GM21737 (cell line): ENCODE results near the gene PTPRT.

Experiments
- ATAC-seq: cut with Tn5 transposase; IDR thresholded peaks from one replicate; pipeline ENCODE4 v1.9.1; 2021; ENCODE audit warnings: mild to moderate bottlenecking, moderate library complexity; ENCODE audit not compliant: unreplicated experiment

The PTPRT gene

DNA sequence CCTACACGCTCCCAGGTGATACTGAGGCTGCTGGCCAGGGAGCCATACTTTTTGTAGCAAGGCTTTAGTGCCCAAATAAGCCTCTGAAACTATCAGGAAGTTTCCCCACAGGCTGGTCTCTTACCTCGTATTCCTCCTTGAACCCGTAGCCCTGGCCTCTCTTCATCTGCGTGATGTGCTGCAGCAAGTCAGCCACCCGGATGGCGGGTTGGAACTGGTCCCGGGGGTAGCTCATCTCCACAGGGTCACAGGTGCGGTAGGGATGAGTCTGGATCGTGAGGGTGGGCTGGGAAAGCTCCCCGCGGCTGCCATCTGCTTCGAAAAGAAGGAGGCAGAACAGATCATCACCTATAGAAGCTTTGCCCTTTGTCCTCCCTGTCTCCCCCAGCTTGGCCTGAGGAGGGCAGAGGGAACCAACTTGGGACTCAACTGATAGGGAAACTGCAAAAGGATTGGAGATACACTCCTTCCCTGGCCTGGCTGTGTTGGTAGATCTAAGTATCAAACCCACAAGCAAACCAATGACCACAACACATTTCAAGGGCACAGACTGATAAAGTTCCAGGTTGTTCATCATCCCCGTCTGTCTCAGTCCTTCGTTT, 1028.4 kb downstream of the PTPRT start:
- no peak for ATAC-seq

DNA sequence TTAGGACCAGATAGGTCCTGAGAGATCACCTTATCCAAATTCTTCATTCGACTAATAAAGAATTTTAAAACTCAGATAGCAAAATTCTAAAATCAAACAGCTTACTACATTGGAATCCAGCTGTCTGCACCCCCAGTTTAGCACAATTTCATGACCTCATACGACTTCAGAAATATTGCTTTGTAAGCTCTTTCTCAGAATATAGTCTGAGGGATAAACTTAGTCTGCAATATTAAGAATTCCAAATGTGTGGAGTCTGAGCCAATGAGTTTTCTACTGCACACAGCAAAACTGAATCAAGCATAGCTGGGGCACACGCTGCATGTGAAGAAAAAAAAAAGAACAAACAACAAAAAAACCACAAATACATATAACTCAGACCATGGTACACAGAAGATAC, 1029.9 kb downstream of the PTPRT start:
- ATAC-seq, result no peak

DNA sequence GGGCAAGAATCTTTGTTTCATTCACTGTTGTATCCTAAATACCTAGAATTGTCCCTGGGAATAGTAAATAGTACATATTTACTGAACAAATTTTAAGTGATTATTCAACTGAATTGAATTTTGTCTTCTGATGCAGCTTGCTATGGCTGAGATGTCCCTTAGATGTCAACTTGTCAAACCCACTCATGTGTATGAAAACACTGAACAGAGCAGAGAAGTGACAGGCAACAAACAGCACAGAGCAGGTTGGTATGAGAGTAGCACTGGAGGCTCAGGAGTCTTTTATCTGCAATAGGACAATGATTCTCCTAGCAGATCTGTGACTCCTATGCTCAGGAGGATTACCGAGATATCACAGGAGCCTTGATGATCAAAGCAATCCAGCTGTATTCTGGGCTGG, 1031.4 kb downstream of the PTPRT start:
- no peak for ATAC-seq

DNA sequence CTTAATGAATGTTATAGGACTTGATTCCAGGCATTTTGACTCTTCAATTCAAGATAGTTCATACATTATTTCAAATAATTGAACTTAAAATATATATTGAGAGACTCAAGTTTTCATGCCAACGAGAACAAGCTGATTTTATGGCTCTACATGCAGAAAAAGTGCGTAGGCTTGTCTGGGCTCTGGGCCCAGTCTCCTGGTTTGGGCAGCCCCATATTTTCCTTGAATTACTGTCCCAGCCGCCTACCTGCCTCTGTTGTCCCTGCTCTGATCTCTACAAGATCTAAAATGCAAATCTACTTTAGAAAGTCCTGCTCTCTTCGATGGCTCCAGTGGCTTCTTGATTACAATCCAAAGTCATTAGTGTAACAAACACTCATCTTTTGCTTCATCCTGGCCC, 1034.1 kb downstream of the PTPRT start:
- ATAC-seq, result no peak

DNA sequence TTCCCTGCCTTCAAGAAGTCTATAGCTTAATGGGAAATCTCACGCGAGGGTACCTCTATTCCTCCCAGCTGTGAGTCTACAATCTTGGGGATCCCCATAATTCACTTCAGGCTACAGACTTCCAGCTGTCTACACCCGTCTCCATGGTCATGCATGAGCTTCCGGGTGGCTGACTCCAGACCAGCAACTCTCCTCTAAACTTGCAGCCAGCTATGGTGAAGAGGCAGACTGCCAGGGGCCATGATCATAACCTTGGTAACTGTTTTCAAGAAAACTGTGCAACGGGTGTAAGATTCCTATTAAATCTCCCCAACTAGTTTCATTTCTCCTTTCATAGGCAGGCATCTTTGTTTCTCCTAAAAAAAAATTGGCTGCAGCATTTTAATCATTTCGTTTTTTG, 1037.1 kb downstream of the PTPRT start:
- no peak for ATAC-seq

DNA sequence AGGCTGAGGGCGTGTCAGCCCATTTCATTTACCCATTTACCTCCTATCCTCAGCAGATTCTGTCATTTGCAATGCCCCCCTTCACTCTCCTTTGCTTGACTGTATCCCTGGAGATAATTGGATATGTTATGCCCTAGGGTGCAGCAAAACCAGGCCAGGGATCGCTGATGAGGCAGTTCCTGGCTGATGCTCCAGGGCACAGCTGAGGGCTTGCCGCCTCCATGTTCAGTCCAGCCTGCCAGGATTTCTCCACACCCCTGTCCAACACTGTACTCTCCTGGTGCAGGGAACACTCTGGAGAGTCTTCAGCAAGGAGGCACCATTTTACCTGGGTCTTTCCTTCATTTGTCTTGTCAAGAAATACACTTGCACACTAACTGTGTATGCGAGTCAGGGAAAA, 1039.5 kb downstream of the PTPRT start:
- no peak for ATAC-seq

DNA sequence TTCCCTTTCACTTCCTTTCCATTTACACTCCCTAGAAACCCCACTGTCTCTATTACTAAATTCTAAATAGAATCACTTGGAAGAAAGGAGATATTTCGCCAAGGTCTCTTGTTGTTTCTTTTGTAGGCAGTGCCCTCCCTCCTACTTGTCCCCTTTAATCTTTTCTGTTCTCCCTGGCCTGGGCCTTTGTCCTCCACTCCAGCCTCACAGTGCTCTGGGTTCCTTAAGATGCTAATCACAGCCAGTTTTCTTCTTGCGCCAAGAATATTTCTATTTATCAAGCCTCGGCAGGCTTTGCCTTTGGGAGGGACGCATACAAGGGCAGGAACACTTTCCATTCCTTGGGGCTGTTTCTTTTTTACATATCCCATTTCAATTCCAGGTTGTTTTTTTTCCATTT, 1051.0 kb downstream of the PTPRT start:
- ATAC-seq, result no peak

DNA sequence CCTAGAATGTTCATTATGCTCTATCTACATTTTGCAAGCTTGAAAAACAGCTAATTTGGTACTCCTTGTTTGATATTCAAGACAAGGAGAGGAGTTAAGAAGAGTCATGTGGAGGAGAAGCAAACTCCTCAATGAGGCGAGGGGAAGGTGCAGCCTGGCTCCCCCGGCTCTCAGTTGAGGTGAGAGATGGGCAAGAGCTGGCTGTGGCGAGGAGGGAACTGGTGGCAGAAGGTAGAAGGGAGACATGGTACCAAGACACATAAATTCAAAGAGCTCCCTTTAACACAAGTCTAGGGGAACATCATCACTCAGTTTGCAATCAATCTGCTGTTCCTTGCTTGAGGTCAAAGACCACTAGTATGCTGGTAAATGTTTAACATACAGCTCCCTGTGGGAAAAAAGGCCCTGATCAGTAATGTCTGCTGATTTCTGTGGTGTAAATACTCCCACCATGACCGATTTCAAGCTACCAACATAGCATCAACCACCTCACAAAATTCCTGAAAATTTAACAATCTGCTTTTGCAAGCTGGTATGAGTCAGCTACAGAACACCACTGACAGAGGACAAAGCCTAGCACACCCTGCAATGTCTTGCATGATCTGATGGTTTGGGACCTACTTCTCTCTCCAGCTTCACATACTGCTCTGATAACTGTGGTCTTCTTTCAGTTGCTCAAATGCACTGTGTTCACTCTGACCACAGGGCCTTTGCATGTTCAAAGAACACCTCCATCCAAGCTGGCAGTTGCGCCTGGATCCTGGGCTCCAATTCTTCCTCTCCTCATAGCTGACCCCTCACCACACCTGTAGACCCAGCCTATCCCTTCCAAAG, 1055.2 kb downstream of the PTPRT start:
- no peak for ATAC-seq

DNA sequence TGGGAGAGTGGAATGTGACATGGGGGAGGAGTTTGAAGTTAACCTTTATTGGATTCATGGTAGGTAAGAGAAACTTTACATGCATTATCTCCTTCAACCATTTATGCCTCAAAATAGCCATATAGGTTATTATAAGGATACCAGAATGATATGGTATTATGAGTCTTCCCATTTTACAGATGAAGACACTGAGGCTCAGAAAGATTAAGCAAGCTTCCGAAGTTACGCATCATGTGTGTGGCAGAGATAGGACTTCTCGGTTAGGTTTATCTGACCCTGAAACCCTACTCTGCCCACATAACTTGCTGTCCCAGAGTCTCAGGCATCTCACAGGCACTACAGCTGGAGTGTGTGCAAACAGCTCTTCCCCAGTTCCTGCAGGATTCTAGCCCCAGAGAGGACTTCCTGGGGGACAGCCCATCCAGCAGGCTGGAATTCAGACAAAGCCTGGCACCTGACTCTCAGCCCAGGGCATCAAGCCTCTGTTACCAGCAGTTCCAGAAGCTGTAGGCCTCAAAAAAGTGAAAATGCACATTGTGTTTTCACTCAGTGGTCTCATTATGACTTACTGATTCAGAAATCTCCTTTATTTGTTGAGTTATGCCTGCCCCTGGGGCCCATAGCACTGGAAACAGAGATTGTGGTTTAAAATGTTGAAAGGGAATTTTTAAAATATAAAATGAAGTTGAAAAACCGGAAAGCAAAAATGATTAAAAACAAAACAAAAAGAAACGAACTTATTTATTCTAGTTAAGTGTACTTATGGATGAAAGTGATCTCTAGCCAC, 1058.7 kb downstream of the PTPRT start:
- ATAC-seq, result no peak

DNA sequence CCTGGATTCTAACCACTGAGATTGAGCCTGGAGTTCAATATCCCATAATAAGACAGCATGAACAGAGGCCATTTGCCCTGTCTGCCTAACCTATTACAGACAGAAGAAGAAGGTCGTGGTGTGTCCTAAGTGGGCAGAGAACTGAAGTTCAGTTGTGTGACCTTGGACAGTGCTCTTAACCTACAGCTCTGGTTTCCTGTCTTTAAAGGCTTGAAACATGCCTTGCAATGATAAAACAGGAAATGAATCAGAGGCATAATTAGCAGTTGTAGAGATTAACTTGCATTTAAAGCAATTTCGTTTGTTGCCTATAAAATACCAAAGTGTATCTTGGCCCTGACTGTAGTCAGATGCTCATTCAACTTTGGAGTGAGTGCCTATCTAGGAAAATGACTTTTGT, 1064.3 kb downstream of the PTPRT start:
- no peak for ATAC-seq

DNA sequence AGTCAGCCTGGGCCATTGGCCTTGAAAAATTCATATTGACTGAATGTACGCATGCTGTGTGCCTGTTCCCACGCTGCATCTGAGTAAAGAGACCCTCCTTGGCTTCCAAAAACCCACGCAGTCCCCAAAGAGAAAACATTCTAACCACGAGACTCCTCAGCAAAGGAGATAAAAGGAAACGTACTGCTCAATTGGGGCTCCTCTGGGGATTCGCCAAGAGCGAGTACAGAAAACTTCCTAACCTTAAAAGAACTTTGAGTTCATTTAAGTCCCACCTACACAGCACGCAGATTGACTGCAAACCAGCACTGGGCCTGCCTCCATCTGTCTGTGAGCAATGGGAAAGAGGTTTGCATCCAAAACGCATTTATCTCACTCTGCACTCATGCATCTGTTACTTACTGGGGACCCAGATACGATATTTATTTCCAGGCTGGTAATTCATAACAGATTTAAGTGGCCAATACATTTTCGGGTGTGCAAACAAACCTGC, 1065.7 kb downstream of the PTPRT start:
- no peak for ATAC-seq

DNA sequence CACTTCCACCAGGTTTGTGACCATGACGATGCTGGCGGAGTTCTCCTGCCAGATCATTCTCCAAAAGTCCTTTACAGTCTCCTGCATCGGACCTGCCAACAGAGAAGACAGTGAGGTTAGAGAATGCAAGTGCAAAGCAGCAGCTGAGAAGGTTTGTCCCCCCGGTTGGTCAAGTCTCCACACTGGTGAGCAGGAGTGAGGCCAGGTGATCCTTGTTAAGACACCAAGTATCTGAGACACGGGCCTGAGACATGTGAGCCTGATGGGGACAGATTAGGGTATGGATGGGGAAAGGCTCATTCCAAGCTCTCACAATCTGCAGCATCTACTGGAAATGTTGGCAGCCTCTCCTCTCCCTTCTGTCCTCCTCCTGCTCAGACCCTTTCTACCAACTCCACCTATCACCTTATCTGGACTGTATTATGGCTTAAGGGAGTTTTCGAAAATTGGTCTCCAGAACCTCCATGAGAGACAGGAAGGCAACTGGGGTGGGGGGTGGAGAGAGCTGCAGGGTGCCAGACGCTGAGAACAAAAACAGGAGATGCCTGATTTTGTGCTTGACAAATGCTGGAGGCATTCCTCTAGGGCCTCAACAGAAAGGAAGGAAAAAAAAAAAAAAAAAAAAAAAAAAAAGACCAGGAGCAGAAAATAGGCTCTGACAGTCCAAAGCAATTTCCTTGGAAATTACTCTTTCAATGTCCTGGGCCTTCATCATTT, 1071.1 kb downstream of the PTPRT start:
- ATAC-seq, result no peak

DNA sequence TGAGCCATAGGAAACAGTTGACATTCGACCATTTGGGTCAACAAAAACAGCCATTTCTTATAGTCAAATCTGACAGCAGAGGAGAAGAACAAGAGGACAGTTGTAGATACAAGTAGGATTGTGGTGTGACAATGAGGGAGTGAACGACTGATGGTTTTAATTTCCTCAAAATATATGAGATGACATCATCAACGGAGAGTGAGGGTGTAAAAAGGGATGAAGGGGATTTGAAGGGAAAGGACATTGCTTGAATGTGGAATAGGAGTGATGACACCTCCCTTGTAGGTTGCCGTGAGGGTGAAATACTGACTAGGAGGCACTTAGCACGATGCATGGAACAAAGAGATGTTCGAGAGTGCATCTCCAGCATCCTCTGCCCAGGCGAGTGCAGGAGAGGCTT, 1071.7 kb downstream of the PTPRT start:
- no peak for ATAC-seq

DNA sequence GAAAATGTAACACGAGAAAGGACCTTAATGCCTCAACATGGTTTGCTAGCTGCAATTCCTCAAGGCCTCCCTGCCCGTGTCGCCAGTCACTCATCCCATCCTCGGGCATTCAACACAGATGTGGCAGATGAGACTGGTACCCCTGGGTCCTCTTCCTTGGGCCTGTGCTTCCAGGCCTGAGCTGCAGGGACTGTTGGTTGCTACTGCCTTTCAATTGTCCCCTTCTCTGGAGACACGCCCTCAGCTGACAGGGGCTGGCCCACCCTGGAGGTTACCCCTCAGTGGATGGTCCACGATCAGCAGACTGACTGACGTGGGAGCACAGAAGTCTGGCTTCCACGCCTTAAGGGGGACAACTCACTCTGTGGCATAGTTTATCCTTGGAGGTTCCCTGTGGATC, 1076.5 kb downstream of the PTPRT start:
- no peak for ATAC-seq

DNA sequence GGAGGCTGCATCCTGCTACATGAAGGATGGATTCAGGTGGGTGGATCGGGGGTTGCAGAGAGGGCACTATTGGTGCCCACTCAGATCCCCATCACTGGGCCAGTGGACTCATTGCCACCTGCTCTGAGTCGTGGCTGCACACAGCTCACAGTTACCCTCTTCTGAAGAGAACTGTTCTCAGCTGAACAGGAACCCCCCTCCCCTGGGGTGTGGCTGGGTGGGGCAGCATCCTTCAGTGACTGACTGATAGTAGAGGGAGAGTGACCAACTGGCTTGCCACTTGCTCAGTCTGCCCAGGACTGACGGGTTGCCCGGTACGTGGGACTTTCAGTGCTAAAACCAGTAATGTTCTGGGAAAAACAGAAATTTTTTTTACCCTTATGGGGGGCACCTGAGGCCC, 1077.5 kb downstream of the PTPRT start:
- no peak for ATAC-seq

DNA sequence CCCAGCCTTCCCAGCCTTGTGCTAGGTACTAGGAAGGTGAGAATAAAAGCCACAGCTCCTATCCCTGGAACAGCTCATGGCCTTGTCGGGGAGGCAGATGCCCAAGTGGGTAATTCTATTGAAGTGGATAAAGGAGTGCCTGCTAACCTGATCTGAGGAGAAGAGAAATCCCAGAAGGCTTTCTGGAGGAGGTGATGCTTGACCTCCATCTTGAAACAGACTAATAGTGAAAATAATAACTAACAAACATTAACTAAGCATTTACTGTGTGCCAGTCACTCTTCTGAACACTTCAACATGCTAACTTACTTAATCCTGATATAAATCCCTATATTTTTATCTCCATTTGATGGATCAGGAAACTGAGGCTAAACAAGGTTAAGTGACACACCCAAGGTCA, 1078.4 kb downstream of the PTPRT start:
- ATAC-seq, result no peak

DNA sequence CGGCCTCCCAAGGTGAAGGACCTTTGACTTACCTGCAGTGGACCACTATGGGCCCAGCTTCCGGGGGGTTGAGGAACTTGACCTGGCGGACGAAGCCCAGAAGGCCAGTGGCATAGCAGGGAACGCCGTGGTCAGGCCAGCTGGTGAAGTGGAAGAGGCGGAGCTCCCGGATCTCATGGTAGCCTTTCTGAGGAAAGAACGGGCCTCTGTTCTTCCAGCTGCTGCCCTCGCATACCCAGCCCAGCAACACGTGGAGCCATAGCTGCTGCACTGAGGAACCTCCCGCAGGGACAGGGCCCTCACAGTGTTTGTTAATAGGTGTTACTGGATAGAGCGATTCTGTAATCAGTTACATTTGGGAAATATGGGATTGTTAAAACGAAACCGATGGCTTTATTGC, 1079.4 kb downstream of the PTPRT start:
- no peak for ATAC-seq

DNA sequence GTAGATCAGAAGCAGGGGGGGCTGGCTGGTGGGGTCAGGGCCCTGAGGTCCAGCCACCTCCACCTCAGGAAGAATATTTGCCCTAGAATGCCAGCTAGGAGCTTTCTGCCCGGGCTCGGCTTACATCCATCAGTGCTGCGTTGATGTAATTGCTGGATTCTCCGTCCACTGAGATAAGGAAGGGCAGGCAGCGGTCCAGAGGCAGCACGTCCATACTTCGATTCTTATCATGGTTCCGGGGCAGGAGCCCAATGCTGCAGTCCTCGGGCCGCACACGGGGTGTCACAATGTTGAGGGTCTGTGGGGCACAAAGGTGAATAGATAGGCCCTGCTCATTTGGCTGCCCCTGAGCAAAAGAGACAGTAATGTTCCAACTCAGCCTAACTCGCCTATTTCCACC, 1087.7 kb downstream of the PTPRT start:
- ATAC-seq, result no peak

DNA sequence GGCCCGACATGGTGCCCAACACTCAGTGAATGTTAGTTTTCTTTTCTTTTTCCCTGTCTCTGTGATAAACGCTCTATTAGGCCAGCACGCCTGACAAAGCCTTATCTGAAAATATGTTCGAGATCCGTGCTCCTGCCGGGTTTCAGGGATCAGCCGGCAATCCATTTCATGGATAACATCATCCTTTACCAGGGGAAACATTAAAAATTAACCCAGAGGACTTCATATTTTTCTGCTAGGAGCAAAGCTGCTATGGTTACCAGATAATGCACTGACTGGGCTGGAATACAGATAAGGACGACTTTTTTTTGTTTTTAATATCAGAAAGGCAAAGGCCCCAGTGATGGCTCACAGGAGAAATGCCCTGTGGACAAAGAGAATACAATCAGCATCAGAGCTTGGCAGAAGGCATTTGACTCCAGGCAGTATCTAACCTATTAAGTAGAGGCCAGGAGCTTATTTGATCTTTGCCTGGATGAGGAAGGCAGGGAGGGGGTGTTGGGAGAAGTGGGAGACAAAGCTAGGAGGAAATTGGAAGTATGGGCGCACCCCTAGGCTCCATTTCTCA, 1089.5 kb downstream of the PTPRT start:
- no peak for ATAC-seq

DNA sequence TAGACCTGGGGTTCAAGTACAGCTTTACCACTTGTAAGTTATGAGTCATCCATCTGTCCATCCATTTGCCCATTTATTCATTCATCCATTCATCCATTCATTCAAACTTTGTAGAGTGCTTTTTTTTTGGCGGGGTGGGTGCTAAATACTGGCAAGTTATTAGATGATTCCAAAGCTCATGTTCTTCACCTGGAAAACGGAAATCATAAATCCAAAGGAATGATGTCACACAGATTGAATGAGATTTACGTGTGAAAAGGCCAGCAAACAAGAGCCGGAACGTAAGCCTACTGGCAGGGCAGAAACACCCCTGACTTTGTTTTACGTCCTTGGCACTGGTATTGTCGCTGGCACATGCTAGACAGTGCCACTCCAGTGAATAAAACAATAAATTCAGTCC, 1090.6 kb downstream of the PTPRT start:
- ATAC-seq, result no peak

DNA sequence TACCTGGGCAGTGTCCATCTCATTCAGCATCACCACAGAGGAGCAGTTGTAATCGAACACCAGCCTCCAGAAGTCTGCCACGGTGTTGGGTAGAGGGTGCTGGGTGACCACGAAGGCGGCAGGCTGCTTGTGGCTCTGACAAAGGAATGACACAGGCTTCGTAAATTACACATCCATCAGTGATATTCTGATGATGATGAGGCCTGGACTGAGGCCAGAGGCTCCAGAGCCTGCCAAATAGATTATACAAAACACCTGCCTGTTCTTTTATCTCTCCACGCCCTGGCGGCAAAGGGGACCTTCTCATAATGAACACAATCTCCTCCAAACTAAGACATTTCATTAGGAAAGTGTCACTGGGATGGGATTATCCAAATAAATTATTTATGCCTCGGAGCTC, 1091.3 kb downstream of the PTPRT start:
- ATAC-seq, result no peak
